GM10266 (cell line): ENCODE results near the gene ITIH4.

ENCODE experiments used
- DNase-seq: peaks from one replicate; pipeline ENCODE4 v3.0.0; 2012; ENCODE audit errors: extremely low spot score
- CTCF ChIP-seq: IDR thresholded peaks from 2 replicates; pipeline ENCODE4 v1.5.1; 2012; ENCODE audit warnings: mild to moderate bottlenecking, low read depth; ENCODE audit not compliant: control insufficient read depth, insufficient read depth; ENCODE audit errors: missing control alignments

ITIH4 gene

GRCh38 chr3:52834871-52835501 is 4.5 kb upstream of the ITIH4 start, which contains the start of gene MUSTN1:
Gene MUSTN1 (minus strand): TSS chr3:52835019. CDS start chr3:52834948, 71 bp downstream.
- no peak for TF ChIP-seq CTCF
- DNase-seq = no peak

- TF ChIP-seq CTCF = no peak
Measured at GRCh38 chr3:52833202-52833601, 2.7 kb upstream of the ITIH4 start.

GRCh38 chr3:52831500-52832301 is 1.2 kb upstream of the ITIH4 start:
- no peak for TF ChIP-seq CTCF
- no peak for DNase-seq

More at GRCh38 chr3:52833202-52833601, 2.7 kb upstream of the ITIH4 start:
- no peak for DNase-seq

- no peak for TF ChIP-seq CTCF
Measured at GRCh38 chr3:52829906-52830463, 487 bp downstream of the ITIH4 start.

GRCh38 chr3:52829482-52829881 is 990 bp downstream of the ITIH4 start:
- DNase-seq = no peak
- no peak for TF ChIP-seq CTCF

More at GRCh38 chr3:52829906-52830463, 487 bp downstream of the ITIH4 start:
- no peak for DNase-seq

GRCh38 chr3:52827866-52828376 is 2.6 kb downstream of the ITIH4 start:
- no peak for DNase-seq

More at GRCh38 chr3:52827866-52828376, 2.6 kb downstream of the ITIH4 start:
- no peak for TF ChIP-seq CTCF
